Ishikawa (cell line): ENCODE results near the gene MYH15.

Source experiments
- CEBPB ChIP-seq: IDR thresholded peaks from 2 replicates; pipeline ENCODE4 v1.6.1; 2012
- EP300 ChIP-seq: IDR thresholded peaks from 2 replicates; pipeline ENCODE4 v1.6.1; 2012; ENCODE audit warnings: borderline replicate concordance
- TAF1 ChIP-seq: IDR thresholded peaks from 2 replicates; pipeline ENCODE4 v1.6.1; 2012; ENCODE audit warnings: low read depth, mild to moderate bottlenecking

GRCh38 chr3:108477511-108478147 lies 32.8 kb downstream of the MYH15 start:
- TF ChIP-seq TAF1 (no peak), EP300 (no peak), CEBPB (no peak)
